Measurements from ENCODE around the gene CECR2.
"Not testable (repeated sequence)": the region's sequence is repeated elsewhere in the genome, so short reads cannot be mapped to it uniquely, and the experiment has no call there.

The CECR2 gene

DNA sequence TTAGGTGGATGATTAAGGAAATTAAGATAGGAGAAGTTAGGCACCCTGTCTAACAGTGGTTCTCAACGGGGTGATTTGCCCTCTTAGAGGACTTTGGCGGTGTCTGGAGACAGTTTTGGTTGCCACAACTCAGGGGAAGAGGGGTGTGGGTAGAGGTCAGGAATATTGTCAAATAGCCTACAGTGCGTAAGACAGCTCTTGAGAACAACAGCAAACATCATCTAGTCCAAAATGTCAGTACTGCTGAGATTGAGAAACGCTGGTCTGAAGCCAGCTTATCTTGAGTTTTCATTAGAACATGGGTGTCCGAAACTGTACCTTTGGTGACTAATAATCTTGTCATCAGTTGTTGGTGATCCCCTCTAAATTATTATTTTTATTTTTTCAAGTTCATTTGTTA lies 38.4 kb downstream of the CECR2 start:
- no peak for DNase-seq

DNA sequence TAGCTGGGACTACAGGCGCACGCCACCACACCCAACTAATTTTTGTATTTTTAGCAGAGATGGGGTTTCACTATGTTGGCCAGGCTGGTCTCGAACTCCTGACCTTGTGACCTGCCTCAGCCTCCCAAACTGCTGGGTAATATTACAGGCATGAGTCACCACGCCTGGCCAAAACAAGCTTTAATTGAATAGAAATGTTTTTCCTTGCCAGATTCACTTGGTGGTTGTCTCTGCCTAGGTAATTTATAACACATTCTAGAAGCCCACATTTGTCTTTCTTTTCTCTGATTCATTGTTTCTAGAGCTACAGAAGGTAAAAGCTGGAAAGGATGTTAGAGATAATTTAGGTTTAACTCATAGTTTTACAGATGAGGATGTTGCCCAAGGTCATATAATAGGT lies 41.3 kb downstream of the CECR2 start:
- no peak for DNase-seq

DNA sequence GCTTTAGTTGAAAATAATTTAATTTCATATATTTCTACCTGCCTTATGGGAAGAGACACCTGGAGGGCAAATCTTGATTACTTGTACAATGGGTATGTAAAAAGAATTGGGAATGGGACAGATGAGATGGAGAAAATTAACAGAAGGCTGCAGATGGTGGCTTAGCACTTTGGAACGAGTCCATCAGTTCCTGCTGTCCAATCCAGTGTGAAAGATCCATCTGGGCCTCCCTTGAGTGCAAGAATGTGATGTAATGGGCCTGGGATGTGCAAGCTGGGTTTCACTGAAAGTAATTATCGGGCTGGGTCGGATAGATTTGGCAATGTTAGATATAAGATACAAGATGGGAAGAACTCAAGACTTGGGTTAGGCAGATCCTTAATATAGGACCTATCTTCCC lies 42.0 kb downstream of the CECR2 start:
- no peak for DNase-seq

DNA sequence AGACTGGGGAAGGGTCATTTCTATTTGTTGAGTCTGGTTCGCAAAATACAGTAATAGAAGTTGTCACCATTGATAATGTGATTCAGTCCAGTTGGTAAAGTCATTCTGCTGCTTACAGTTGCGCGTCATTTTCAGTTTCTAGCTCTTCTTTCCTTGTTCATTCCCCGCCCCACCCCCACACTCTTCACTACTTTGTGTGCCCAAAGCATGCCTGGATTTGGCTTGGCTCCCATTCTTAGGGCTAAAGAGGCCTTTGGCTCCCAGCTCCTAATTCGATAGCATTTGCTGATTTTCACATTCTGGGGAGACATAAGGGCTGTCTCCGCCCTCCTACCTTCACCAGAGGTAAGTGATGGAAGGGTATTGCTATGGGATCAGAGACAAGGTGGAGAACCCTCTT lies 43.0 kb downstream of the CECR2 start:
- peak; percentile 49 for DNase-seq

DNA sequence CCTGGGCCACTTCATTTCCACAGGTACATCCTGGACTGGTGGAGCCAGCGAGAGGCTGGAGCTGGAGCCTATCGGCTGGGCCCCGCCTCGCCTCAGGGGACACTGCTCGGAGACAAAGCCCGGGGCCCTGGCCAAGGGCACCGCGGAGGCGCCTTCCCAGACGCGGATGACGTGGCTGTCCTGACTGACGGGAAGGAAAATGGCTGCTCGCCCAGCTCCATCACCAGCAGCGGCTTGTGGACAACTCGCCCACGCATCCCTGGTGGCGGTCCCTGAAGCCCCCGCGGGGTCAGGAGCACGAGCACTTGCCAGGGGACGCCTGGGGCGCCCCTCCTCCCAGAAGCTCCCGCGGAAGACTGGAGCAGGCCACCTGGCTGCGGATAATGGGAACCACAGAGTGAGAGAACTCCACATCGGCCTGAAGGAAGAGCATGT lies 49.6 kb downstream of the CECR2 start:
- DNase-seq = no peak

DNA sequence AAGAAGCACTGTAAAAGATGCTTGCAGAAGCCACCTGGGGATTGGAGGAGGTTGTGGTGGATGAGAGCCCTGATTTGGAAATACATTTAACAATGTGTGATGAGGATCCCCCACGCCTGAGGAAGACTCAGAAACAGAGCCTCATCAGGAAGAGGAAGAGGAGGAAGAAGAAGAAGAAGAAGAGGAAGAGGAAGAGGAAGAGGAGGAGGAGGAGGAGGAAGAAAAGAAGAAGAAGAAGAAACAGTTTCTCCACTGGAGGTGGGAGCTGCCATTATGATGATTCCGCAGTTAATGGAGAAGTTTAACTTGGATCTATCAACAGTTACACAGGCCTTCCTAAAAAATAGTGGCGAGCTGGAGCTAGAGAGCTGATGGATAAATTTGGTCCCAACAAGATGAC lies 50.1 kb downstream of the CECR2 start:
- DNase-seq = no peak

DNA sequence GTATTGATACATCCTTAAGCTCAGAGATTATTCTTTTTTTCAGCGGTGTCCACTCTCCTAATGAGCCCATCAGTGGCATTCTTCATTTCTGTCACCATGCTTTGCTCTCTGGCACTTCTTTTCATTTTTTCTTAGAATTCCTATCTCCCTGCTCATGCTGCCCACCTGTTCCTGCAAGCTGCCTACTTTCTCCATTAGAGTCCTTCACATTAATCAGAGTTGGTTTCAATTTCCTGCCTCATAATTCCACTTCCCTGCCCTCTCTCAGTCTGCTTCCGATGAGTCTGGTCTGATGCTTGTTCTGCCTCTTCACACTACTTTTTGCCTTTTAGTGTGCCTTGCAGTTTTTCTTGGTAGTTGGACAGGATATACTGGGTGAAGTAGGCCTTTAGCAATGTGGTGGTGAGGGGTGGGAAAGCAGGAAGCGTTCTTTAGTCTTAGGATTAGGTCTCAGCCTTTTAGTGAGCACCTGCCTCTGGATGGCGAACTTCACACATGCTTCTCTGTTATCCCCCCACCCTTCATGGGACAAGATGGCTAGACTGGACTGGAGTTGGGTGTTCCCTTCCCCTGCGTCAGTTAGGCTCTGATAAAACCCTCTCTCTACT lies 53.6 kb downstream of the CECR2 start:
- DNase-seq = no peak

DNA sequence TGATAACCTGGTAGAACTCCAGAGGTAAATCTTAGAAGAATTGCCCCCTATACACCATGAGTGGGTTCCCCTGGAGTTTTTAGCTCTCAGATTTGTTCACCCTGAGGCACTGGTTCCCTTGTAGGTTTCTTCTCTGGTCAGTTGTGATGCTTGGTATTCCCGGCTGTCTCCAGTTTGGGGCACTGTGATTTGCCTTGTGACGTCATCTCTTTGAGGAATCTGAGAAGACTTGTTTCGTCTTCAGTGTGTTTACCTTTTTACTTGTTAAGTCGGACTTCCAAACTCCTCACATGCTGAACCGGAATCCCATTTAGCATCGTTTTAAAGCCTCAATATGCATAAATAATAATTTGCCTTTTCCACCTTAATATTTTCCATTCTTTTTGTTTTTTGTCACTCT lies 54.4 kb downstream of the CECR2 start:
- DNase-seq = no peak

DNA sequence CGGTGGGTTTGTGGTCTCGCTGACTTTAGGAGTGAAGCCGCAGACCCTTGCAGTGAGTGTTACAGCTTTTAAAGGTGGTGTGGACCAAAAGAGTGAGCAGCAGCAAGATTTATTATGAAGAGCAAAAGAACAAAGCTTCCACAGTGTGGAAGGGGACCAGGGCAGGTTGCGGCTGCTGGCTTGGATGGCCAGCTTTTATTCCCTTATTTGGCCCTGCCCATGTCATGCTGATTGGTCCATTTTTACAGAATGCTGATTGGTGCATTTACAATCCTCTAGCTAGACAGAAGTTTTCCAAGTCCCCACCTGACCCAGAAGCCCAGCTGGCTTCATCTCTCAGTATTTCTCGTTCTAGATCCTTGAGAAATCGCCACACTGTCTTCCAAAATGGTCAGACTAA lies 58.3 kb downstream of the CECR2 start:
- DNase-seq = not testable (repeated sequence)

DNA sequence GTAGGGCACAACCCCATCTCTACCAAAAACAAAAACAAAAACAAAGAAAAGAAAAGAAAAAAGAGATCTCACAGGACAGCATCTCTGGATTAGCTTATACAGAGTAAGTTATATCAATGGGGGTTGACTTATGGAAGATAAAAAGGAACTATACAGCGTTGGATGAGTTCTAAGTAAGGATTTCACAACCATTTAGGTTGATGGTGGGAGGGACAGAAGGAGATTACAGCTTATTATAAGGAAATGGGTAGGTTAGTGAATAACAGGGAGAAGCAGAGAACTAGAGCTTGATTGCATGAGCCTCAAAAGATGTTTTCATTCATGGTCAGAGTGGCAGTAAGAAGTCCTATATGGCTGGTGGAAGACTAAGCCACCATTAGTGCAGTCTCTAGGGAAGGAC lies 60.3 kb downstream of the CECR2 start:
- no peak for DNase-seq

DNA sequence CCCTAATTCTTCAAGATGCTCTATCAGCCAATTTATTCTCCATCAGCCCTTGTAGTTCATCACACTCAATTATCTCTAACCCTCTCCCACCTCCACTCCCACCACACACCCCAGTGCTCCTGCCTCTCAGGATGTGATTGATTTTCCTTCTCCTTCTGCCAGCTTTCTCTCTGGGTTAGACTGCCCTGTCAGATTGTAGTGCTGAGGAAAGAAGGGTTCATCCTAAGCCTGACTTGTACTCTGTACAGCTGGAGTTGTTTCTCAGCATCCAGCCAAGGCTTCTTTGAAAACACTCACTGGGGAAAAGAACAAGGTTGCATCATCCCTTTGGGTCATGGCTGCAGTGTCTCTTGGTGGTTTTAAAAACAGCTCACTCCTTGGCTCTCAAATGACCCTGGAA lies 61.2 kb downstream of the CECR2 start:
- no peak for DNase-seq

DNA sequence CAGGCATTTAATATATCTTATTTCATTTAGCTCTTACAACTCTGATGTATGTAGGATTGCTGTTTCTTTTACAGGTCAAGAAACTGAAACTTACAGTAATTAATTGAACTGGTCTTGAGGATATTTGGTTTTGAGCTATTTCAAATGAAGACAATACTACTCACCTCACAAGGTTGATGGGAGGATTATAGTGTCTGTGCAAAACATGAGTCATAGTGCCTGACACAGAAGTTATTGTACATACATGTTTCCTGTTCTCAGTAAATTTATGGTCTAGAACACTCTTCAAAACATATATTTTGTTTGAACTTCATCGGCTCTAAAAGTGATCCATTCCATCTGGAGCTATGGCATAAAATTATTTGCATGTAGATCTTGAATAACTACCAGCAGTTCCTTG lies 61.9 kb downstream of the CECR2 start:
- DNase-seq = no peak

DNA sequence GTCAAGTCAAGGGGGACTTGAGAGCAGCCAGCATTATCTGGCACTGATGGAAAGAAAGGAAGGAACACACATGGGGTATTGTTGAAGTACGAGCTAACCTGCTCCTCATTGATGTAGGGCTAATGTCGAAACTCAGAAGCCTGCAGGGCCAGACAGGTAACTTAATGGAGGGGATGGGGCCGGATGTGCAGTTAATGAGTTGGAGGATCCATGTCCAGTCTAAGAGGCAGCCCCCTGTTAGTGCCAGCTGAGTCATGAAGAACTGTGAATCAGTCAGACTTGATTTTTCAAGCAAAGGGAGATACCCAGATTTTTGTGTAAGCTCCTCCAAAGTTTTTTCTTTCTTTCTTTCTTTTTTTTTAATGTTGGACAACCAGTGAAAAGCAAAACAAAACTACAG lies 65.6 kb downstream of the CECR2 start:
- no peak for DNase-seq

DNA sequence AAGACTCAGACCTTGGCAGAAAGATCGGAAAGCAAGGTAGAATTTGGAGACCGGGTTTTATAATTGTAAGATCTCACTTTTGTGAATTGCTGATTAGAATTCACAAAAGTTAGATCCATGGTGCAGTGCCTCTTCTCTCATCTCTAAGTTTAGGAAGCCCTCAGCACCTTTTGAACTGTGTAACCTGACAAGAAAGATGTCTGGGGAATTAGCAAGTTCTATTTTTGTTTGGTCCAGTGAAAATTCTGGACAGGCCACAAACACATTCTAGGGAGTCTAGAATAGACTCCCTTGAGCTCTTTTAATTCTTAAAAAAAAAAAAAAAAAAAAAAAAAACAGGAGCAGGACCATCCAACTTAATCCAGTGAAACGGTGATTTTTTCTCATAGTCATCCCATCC lies 66.1 kb downstream of the CECR2 start:
- no peak for DNase-seq

DNA sequence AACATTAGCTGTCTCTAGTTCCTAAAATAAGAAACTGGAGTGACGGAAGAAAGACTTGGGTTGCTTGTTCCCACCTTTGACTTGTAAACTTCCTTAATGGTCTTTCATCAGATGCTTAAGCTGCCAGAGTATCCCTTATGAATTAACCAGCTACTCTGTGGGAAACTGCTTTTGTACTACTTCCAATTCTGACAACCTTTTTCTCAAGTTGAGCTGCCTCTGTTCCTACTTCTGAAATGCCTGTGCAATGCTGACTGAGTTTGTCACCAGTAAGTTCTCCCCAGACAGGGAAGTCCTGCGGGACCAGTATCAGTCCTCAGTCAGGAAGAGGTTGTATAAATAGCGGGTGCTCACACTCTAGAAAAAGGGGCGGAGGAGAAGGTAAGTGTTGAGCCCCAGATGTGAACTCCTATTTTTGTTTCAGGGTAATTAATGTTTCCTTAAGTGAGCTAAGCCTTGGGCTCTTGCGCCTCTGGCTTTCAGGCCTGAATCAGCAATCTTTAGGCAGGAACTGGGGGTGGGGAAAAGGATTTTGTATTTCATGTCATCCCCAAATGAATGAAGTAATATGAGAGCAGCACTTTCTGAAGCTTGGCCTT lies 67.2 kb downstream of the CECR2 start:
- no peak for DNase-seq

DNA sequence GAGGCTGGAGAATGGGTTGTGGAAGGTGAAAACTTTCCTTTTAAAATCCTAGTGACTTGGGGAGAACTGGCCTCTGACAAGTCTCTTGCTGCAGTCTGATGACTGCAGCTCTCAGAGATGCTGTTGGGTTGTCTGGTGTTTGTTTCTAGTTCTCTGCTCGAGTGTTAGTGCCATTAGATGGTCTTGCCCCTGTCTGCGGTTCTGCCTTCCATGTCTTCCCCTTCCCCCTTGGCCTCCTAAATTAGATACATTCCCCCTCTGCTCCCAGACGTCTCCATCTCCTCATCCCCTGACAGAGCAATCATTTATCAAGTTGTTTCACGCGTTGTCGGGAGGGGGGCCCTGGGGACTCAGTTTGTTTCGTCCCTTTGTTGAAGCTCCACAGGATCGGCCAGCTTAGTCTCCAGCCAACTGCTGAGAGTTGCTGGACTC lies 67.7 kb downstream of the CECR2 start:
- no peak for DNase-seq

DNA sequence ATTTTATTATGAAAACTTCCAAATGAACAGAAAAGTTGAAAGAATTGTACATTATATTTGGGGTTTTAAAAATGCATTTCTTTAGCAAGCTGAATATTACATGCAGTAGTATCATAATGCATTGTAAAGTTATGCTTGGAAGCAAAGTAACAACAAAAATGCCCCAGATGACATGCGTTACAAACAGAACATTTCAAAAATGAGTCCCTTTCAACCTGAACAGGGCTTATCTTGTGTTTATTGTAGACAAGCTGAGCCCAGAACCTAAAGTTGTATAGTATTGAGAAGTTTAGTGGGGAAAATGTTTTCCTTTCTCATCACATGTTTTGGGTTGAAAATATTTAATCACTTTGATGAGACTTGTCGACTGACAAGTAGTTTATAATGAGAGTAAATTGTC lies 68.8 kb downstream of the CECR2 start:
- DNase-seq = no peak

DNA sequence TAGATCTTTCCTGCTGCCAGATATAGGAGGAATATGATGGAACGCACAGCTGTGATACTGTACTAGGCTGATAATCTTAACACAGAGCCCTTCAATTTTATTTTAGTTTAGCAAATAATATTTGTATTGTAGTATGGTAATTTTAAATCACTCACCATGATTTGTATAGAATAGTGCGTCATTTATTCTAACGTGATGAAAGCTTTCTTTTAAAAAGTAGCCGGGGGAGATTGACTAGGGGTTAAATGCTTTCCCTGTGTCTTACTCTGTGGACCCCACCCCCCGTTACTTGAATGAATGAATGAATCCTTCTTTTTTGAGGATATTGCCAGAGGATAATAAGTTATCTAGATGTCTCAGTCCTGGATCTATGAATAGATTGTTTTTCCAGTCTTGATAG lies 72.1 kb downstream of the CECR2 start:
- no peak for DNase-seq

DNA sequence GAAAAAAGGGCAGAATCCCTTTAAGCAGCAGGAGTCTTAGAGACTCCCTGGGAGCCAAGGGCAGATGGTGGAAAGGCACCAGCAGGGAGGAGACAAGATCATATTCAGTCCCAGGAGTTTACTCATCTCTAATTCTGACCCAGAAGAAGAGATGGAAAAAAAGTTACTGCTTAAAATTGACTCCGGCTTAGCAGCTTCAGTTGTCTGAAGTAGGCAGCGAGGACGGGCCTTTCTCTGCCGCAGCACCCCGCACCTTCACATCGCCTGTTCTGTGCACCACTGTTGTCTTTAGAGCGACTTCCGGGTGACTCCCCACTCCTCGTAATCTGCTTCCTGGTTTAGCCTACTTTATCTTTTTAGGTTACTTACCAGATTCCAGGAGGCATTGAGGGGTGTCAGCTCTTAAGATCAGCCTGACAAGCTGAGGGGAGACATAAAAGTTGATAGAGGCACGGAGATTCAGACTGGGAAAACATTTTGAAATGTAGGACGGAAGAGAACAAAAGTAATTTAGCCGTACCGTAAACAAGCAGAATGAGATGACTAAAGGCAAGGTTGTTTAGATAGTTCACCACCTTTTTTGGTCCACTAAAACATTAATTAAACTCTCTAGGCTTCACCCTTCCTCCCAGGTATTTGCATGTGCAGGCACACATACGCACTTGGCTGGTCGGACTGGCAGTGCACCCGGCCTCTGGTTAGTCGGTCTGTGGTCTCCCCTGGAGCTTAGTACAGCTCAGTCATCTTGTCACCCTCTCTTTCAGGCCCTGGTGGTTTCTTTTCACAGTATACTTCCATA lies 74.3 kb downstream of the CECR2 start:
- peak; percentile 31 for DNase-seq

DNA sequence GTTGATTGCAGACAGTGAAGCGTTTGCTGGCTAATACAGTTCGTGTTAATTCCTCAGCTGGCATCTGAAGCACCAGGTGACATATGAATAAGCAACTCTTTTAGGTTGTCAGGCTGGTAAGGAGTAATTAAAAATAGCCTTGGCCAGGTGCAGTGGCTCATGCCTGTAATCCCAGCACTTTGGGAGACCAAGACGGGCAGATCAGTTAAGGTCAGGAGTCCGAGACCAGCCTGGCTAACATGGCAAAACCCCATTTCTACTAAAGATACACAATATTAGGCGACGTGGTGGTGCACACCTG lies 74.9 kb downstream of the CECR2 start:
- no peak for DNase-seq

DNA sequence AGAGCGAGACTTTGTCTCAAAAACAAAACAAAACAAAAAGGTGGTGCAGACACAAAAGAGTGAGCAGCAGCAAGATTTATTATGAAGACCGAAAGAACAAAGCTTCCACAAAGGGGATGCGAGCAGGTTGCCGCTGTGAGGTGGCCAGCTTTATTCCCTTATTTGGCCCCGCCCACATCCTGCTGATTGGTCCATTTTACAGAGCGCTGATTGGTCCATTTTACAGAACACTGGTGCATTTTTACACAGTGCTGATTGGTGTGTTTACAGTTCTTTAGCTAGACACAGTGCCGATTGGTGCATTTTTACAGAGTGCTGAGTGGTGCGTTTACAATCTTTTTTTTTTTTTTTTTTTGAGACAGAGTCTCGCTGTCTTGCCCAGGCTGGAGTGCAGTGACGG lies 77.4 kb downstream of the CECR2 start:
- no peak for DNase-seq

DNA sequence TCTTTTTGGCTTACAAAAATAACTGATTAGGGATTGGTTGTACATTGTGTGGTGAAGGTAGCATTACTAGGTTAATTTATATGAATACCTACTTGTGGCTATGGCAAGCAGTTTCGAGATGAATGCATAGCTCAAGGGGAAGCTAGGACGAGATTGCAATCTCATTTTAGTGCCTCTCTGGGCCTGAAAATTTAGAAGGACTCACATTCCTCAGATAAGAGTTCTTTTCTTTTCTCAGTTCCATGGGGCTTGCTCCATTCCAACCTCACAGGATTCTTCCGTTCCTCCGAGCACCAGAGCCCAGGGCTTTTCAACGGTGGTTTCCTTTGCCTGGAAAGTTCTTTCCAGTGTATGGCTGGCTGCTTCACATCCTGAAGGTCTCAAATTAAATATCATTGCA lies 82.1 kb downstream of the CECR2 start:
- DNase-seq = no peak

DNA sequence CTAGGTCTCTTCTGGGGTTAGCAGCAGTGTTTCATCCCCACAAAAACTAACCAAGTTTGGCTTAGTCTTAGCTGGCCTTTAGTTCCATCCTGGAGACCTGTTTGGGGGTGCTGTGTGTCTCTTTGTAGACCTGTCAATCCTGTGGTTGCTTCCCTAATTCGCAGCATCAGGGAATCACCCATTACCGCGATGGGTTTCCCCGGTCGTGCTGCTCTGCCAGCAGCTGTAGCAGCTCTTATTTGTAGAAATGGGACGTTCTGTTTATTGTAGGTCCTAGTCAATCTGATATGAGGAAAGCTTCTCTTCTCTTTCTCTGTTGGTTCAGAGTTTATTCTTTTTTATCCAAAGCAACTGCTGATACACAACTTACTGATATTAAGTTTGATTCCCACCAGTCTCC lies 91.6 kb downstream of the CECR2 start:
- DNase-seq = no peak

DNA sequence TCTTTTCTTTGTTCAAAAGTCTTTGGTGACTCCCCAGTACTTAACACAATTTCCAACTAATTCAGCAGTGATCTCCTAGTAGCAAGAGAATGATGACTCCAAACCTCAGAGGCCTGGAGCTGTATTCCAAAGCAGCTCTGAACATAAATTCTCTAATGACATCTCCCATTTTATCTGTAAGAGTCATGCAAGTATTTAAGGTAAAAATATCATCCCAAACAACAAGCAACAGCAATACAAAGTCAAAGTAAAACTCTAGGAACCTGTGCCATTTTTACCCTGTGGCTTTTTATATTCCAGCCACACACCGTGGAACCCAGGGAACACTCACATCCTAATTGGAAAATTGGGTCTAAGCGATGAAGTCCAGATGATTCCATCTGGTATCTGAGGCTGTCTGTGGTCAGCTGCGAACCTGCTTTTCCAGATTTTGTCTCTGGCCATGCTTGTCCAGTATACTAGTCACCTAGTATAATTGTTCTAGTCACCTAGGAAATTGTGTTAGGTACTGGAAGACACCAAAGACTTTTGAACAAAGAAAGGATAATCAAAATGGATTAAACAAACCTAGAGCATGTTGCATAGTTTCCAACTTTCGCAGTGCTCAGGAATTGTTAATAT lies 101.7 kb downstream of the CECR2 start:
- no peak for DNase-seq

All from NCI-H510A treated with DMSO at 0.1 percent for 48 hours (cell line).